NCI-H1417 (cell line): ENCODE results near the gene CYP19A1.

Experiments used
- DNase-seq, 3 experiments: peaks; one replicate each; lab custom pipeline; 2025; lab: John Stamatoyannopoulos, UW

Gene CYP19A1

DNA sequence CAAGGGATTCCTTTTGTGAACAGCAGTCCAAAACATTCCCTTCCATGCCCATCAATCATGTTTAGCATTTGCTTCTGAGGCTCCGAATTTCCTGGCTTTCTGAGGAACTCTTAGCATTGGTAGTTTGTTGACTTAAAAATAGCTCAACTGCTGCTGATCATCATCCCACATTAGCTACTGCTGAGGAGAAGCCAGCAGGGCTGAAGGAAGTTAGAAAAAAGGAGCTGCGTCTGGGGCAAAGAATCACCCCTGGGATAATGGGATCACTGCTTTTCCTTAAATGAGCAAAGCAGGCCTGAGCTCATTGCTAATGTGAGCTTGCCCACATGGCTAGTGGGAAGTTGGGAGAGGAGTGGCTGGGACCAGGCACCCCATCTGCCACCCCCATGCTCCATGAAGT is 39.8 kb downstream of the CYP19A1 start:
- DNase-seq, result peak in 1 of 3 experiments; percentile 9

DNA sequence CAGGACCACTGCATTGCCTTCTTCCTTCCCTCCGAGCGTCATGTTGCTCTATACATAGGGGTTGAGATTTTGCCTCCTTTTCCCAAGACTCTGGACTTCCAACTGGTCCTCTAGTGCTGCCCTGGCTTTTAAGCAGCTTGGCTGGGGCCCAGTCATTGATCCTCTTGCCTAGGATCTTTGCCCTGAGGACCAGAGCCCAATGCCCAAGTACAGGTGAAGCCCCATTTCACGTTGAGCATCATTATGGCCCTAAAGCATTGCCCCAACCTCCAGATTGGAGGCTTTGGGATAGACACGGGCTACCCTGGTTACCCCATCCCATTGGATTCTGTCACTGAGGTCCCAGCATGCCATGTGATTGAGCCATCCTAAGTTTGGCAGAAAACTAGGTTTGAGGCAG is 47.7 kb downstream of the CYP19A1 start:
- no peak for DNase-seq

DNA sequence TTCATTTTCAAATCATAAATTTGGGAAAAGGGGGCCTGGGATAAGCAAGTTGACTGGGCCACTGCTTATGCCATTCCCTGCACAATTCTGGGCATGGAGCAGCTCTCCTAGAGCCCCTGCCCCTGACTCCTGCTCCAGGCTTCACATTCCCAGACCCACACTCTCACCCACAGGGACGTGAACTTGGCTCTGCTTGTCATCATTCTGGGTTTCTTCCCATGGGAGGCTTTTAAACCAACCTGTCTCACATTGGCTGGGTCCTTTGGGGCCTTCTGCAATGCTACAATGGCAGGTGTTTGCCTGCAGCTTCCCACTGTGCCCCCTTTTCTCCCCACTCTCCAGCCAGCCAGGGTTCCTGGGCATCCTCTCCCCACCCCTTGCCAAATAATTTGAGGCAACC is 49.1 kb downstream of the CYP19A1 start:
- no peak for DNase-seq

DNA sequence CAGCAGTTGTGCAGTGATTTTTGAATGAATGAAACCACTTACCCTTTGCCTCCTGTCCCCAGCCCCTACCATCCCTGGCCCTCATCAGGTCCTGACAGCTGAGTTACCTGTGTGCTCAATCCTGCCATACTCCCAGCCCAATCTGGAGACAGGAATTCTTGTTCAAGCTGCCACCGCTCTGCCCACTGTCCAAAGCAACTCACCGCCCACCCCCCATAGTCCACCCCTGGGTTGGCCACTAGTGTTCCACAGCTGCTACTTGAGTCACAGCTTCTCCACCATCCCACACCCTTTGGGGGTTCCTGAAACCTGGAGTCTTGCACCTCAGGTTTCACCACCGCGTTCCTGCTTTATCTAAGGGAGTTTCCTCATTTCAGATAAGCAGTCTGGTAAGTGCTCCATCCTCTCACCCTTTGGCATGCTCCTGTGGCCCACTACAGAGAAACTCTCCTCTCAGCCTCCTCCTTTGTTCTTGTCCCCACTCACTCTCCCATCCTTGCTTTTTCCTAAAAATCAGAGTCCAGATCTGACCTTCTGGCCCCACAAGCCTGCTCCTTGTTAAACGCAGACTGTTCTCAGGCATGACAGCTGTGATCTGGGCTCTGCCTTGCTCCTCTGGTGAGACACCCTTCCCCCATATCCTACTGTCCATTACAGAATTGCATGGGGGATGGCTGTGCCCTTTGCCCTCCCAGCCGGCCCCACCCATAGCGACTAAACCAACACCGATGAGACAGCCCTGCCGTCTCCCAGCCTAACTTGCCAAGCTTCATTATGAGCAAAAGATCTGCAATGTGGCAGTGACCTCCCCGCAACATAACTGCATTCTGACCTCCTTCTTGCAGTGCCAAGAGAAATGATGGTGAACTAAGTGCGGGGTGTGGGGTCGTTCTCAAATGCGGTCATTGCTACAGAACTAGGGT is 50.0 kb downstream of the CYP19A1 start:
- DNase-seq, result no peak

DNA sequence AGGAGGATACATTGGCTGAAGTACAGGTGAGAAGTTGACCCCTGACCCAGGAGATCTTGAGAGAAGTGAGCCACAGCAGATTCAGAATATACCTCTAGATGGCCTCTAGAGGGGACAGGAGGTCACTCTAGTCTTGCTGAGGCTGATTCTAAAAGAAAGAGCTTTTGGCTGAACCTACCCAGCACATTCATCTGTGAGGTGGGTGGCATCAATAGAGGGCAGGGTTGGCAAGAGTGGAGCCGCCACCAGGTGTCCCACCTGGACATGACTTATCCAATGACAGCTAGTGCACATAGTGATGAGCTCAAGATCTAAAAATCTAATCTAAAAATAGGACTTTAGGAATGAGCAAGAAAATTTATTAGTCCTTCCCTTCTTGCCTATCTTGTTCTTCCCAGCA is 51.6 kb downstream of the CYP19A1 start:
- DNase-seq, result peak in 1 of 3 experiments; percentile 9

DNA sequence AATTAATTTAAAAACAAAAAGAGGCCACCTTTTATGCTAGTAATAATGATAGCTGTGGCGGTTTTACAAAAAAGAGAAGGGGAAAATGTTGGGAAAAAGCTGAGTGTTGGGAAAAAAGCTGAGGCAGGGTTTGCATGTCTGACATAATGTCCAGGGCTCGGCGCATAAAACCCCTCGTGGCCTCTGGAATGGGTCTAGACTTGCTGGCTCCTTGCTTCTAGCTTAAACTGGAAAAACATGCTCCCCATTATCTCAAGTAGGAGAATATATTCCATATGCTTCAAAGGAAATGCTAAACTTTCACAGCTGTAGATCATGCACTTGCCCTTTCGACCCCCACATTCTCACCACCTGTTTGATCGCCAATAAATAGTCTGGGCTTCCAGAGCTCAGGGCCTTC is 53.0 kb downstream of the CYP19A1 start:
- DNase-seq, result no peak

DNA sequence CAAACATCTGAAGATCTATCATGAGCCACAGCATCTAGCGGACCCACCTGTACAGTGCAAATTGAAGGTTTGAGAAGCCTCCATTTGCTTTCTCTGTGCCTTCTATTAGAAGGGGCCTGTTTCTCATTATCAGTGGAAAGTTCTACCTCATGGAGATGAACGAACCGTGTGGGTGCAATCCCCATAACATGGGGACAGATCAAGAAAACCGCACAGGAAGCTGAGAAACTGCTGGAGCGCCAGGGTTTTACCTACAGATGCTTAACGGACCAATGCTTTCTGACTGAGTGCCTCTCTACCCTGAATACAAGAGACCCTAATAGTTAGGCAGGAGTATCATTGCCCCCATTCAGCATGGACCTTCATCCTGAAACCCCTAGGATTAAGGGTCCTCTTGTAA is 53.5 kb downstream of the CYP19A1 start:
- DNase-seq, result no peak

DNA sequence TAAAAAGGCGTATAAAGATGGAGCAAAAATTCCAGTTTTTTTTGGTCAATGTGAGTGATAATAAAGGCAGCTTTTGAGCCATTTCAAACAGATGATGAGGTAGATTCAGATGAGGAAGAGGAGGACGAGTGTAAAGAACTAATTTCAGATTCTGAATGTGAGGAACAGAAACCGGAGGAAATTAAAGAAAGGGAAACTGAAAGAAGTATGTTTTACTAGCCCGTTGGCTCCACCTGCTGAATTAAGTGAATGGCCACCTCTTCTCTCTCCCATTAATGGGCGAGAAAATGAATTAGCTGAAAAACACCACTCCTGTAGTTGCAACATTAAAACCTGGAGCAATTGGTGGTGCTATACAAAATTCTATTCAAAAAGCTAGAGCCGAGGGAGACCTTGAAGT is 55.4 kb downstream of the CYP19A1 start:
- DNase-seq, result no peak

DNA sequence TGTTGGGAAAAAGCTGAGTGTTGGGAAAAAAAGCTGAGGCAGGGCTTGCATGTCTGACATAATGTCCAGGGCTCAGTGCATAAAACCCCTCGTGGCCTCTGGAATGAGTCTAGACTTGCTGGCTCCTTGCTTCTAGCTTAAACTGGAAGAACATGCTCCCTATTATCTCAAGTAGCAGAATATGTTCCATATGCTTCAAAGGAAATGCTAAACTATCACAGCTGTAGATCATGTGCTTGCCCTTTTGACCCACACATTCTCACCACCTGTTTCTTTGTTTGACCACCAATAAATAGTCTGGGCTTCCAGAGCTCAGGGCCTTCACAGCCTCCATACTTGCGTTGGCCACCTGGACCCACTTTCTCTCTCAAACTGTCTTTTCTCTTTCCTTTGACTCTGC is 56.2 kb downstream of the CYP19A1 start:
- DNase-seq, result peak in 1 of 3 experiments; percentile 12

DNA sequence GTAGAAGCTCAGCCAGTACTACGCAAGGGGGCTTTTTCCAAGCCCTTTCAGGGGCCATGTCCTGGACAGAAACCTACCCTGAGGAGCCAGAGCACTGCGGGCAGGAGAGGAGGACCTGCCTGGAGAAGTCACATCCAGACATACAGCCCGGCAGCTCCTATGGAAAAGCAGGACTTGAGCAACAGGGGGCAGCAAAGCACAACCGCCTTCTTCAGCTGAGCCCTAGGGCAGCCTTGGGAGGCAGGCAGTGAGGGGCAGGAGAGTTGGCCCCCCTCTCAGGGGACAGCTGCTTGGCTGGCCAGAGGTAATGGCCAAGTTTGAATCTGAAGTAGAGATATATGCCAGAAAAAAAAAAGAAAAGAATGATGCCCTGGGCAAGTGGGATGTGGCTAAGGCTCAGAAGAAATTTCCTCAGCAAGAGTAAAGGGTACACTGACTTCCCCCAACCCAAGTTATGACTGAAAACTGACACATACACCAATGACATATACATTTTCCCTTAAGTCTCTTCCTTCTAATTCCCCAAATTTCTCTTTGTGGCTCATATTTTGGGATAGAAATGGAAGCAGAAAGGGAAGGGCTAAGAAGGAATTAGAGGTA is 56.9 kb downstream of the CYP19A1 start:
- DNase-seq, result peak in 2 of 3 experiments; percentile 2 to 9

DNA sequence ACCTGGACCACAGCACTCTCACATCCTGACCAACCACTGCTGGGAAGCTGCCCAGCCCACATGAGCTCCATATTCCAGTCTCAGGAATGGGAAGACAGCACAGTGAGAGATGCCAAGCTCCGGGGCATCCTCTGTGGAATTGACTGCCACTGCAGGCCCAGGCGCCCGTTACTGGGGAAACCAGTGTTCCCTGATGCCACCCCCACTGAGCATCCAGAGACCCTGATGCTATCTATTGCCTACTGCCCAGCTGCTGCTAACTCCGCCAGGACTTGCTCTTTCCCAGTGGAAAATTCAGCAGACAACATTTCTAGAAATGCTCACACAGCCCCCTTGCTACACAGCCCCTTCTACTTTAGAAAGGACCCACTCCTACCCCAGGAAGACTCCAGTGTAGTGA is 57.6 kb downstream of the CYP19A1 start:
- no peak for DNase-seq

DNA sequence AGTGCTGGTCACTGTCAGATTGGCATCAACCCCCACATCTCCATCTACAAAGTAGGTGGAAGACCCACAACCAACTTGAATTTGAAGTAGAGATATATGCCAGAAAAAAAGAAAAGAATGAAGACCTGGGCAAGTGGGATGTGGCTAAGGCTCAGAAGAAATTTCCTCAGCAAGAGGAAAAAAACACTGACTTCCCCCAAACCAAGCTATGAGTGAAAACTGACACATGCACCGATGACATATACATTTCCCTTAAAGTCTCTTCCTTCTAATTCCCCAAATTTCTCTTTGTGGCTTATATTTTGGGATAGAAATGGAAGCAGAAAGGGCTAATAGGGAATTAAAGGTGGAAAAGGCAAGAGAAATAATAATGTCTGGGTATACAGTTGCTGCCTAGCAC is 59.0 kb downstream of the CYP19A1 start:
- no peak for DNase-seq

DNA sequence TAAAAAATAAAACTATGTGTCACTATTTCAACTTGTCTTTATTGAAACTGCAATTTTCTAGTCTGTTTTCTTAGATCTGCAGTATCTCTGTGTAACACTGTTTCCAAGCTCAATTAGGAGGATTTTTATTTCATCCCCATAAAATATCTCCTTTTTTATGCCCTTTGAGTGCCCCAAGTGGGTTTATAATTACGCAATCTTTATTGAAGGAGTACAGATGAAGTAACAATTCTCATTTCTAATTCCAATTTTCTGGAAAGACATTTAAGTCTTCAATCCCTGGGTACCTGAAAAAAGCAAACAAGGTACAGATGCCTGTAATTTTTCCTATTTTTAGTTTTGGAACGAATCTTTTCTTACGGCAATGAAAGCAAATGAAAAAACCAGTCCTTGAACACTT is 61.3 kb downstream of the CYP19A1 start:
- DNase-seq, result no peak

DNA sequence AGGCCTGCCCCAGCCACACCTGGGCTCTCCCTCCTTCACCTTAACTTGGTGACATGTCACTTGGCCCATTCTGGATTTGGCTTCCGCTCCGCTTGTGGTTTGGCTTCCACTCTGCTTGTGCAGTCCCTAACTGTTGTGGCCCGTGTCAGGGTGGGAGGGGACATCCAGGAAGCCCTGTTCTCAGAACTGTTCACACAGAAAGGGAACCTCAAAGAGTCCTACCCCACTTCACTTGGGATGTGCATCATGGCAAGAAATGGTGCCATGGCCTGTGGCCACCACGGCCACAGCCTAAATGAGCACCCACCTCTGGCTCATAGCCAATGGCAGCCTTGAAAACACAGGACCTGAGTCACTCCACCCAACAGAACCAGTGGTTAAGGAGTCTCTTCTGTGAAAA is 63.4 kb downstream of the CYP19A1 start:
- no peak for DNase-seq

DNA sequence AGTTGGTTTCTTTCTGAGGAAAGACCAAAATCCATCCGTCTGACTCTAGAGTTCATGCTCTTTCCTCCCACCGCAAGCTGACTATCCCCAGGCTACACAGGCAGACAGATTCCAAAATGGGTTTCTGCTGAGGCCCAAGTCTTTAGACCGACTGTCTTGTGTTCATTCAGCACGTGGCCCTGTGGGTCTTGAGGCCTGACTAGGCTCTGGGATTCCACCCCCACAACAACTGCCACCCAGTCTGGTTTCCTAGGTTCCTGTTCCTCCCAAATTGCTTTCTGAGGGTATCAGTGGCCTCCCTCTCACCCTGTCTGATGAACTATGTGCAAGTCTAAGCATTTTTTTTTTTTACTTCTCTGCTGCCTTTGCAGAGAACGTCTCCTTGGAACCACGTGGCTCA is 67.7 kb downstream of the CYP19A1 start:
- DNase-seq, result no peak

DNA sequence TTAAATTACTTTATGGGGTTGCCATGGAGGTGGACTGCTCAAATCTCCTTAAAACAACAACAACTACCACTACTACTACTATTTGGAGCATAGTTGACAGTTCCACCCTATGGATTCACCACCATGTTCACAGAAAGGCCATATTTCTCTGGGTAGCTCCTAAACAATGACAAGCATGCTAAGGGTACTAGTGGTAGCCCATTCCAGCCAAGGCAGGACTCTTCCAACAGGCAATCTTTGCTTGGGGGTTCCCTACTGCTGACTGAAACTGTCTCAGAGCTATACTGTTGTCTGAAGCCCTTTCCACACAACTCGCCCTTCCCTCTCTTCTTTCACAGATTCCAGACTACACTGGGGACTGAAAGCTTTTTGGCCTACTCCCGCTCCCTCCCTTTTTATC is 68.9 kb downstream of the CYP19A1 start:
- no peak for DNase-seq

DNA sequence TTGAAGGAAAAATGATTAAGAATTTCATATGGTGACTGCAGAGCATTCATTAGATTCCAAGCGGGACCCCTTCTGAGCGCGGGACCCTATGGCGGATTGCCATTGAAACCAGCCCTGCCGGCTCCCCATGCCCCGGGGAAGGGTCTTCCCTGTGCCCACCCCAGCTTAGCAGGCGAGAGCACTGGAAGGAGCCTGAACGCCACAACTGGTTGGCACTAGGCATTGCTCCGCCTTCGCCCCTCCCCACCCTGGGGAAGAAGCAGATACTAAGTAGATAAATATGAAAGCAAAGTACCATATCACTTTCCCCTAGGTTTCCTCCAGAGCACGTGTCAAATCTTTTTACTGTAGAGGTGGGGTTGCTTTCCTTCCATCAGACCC is 70.7 kb downstream of the CYP19A1 start:
- DNase-seq, result peak in 1 of 3 experiments; percentile 1

DNA sequence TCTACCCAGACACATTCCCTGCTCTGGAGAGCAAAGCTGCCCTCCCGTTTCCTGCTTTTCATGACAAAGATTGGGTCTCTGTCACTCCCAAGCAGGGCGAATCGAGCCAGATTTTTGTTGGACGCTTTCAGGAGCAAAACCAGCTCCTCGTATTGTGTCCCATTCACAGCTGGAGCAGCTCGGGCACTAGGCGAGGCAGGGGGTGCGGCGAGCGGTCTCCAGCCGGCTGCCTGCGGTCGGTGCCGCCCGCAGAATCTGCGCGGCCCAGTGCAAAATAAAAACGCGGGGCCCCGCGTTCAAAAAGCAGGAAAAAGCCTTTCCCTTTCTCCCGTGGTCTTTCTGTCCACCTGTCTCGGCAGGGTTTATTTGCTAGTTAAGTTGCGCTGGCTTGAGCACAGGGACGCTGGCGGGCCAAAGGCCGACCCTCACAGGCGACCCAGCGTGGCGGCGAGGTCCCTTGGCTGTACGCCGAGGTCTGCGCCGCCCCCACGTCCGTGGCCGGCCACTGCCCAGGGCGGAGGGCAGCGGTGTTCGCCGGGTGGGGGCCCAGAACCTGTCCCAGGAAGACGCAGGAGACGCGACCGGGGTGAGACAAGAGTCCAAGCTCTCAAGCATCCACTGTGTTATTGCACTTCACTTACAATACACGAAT is 71.2 kb downstream of the CYP19A1 start:
- no peak for DNase-seq

DNA sequence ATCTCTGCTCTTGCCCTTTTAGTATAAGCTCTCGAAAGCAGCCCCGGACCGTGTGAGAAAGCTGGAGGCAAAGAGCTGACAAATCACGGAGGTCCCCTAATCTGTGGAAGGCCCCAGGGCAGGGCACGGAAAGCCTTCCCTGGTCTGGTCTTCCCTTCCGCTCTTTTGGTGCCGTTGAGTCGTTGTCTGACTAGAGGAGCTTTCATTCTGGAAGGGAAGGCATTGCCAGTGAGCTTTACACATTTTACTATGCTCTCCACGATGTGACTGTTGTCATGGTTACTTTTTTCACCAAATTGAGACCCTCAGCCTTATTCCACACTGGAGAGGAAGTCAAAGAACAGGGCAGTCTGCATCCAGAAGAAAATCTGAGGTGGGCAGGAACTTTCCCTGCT is 71.7 kb downstream of the CYP19A1 start:
- no peak for DNase-seq

DNA sequence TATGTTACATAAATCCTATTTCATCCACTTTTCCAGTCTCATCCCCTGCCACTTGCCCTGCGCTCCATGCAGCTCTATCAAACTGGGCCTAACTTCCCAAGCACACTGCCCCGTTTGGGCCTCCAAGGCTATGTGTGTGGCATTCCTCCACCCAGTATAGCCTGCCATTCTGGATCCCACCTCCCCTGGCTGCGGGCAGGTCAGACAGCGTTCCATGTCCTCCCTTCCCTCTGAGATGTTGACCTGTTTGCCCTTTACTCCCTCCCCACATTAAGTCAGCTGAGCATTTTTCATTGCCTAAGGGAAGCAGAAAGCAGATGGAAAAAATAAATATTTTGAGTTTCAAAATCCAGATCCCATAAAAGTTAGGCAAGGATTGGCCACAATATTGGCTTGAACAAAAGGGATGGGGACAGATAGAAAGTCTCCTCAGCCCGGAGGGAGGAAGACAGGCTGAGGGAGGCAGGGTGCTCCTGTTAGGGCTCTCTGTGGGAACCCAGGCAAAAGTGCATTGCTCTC is 73.3 kb downstream of the CYP19A1 start:
- no peak for DNase-seq

DNA sequence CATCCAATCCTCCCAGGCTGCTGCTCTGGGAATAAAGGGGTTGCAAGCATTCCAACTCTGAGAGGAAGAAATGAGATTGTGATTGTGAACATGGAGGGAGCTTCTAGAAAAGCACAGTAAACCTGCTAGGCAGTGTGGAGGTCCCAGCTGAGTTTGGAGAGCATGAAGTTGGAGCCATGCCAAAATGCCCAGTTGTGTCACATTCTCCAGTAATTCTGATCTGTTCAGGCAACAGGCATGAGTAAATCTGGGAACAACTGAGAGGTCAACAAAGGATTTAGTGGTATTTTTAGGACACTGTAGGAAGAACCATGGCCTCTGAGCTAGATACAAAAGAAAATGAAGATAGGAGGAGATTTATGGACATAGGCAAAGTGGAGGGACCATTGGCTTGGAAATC is 74.7 kb downstream of the CYP19A1 start:
- DNase-seq, result no peak

DNA sequence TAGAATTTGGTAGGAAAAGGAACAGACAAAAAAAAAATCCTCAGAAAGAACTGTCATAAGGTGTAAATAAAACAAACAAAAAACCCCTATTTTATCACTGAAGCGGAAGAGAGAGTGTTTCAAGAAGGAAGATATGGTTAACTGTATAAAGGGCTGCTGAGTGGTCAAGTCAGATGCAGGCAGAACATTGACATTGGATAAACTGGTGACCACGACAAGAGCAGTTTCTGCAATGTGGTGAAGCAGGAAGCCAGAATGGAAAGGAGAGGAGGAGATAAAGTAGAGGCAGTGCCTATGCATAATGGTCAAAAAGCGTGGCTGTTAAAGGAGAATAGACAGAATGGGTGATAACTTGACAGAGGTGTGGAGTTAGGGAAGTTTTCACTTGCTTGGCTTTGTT is 75.3 kb downstream of the CYP19A1 start:
- DNase-seq, result no peak

DNA sequence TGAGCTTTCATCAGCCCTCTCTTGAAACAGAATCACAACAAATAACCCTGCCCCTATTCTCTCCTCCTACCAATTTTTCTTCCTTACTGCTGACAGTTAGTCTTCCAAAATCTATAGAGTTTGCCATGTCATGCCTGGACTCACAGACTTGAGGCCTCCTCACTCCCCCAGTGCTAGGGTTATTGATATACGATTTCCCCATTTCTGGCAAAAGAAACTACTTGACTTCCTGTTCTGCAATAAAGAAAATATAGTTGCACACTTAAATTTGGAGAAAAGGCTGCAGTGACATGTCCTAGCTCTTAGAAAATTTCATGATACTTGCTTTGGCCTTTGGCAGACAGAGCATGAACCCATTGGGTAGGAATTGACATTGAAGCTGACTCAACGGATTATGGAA is 75.9 kb downstream of the CYP19A1 start:
- DNase-seq, result no peak
